M059J (cell line): Measurements from ENCODE around the gene FREM2. TPM values are rescaled to one million over a fixed set of nuclear protein-coding genes. Genes with fewer than 3 reads are reported as not detected.

ENCODE experiments used
- DNase-seq: peaks from one replicate; pipeline ENCODE4 v3.0.0-alpha.2; 2012; ENCODE audit warnings: low read depth
- total RNA-seq: library from RNA; depleted of rRNA; stranded (reverse); fragments of >200 nt; shearing (Covaris generic); gene quantifications from 2 replicates; pipeline ENCODE4 v1.2.3, GENCODE V29; 2014

FREM2 gene
- total RNA-seq, 1 experiment from 2014 or later: 0.12 TPM

DNA sequence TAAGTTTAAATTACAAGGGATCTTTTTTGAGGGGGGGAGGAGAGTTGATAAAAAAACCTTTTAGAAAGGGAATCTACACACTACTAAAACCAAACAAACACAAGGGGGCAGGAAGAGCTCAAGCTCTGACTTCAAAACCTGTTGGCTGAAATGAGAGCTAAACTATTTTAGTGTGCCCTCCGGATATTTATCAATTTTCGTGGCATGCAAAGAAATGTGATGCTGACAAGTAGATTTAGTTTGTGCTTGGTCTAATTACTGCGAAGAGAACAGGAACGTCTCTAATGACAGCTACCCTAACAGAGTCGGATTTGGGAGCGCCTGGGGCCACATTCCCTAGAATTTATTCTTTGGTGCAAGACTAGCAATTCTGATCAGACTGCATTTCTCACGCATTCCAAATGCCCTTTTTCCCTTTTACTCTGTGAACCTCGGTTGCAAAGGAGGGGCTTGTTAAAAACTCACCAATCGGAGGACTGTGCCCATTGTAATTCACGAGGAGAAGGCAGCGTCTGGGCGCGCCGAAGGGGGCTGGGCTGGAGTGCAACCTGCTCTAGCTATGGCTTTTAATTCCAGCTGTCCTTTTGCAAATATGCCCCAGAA is 802 bp upstream of the FREM2 start:
- peak; percentile 52 for DNase-seq

DNA sequence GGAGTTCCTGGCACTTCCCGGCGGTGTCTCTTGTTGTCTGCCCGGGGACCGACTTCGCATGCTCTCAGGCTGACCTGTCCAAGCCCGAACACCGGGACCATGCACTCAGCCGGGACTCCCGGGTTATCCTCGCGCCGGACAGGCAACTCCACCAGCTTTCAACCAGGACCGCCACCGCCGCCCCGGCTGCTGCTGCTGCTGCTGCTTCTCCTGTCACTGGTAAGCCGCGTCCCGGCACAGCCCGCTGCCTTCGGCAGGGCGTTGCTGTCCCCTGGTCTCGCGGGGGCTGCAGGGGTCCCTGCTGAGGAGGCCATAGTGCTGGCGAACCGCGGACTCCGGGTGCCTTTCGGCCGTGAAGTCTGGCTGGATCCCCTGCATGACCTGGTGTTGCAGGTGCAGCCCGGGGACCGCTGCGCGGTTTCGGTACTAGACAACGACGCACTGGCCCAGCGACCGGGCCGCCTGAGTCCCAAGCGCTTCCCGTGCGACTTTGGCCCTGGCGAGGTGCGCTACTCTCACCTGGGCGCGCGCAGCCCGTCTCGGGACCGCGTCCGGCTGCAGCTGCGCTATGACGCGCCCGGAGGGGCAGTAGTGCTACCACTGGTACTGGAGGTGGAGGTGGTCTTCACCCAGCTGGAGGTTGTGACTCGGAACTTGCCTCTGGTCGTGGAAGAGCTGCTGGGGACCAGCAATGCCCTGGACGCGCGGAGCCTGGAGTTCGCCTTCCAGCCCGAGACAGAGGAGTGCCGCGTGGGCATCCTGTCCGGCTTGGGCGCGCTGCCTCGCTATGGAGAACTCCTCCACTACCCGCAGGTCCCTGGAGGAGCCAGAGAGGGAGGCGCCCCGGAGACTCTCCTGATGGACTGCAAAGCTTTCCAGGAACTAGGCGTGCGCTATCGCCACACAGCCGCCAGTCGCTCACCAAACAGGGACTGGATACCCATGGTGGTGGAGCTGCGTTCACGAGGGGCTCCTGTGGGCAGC is 661 bp downstream of the FREM2 start:
- no peak for DNase-seq

DNA sequence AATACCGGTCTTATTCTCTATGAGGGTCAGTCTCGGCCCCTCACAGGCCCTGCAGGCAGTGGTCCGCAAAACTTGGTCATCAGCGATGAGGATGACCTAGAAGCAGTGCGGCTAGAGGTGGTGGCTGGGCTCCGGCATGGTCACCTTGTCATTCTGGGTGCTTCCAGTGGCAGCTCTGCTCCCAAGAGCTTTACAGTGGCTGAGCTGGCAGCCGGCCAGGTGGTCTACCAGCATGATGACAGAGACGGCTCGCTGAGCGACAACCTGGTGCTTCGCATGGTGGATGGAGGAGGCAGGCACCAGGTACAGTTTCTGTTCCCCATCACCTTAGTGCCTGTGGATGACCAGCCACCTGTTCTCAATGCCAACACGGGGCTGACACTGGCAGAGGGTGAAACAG is 1.8 kb downstream of the FREM2 start:
- no peak for DNase-seq

DNA sequence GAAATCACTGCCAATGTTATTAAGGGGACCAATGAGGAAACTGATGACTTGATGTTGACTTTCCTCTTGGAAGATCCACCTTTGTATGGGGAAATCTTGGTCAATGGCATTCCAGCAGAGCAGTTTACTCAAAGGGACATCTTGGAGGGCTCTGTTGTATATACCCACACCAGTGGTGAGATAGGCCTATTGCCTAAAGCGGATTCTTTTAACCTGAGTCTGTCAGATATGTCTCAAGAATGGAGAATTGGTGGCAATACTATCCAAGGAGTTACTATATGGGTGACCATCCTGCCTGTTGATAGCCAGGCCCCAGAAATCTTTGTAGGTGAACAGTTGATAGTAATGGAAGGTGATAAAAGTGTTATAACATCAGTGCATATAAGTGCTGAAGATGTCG is 3.4 kb downstream of the FREM2 start:
- no peak for DNase-seq

DNA sequence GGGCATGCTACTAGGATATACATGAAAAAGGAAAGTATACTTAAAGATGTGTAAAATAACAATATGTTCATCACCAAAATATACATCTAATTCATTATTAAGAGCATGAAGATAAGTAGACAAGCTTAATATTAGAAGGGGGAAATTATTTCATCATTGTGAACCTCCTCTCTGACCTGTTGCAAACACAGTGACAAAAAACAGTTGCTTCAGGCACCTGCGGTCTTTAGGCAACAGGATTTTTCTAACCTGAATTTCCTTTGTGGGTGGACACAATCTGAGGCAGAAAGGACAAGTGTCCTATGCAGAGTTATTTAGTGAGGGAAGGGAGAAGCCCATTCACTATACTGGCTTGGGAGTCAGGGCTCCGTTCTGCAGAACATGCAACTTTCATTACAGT is 6.3 kb downstream of the FREM2 start:
- no peak for DNase-seq

DNA sequence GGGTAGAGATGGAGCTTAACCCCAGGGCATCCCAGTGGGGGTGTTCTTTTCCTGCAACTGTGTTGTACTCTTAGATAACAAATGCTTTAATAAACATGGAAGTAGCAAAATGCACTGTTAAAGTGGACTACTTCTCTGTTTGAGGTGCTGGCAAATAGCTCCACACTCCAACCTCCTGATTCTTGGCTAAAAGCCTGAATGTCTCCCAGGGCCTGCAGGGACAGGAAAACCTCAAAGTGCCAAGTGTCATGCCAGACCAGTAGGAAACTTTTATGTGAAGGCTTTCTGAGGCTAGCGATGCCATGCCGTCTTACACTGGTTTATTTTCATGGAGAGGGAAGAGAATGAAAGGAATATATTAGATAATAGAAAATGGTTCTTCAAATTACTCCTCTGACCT is 6.8 kb downstream of the FREM2 start:
- DNase-seq: no peak

DNA sequence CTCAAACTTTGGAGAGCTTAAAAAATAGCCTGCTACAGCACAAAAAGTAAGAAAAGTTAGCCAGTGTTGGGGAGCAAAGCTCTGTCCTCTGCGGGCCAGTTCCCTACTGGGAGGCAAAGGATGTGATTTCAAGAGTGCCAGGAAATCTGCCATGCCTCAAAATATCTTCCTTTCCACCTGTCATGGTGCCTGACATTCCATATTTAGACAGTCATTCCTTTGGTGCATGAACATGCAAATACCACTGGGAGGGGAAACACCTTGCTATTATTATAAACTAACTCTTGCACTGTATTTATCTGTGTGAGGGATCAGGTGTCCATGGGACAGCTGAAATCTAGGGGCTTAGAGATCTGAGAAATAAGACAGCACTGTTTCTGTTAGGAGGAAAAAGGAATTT is 10.3 kb downstream of the FREM2 start:
- no peak for DNase-seq

DNA sequence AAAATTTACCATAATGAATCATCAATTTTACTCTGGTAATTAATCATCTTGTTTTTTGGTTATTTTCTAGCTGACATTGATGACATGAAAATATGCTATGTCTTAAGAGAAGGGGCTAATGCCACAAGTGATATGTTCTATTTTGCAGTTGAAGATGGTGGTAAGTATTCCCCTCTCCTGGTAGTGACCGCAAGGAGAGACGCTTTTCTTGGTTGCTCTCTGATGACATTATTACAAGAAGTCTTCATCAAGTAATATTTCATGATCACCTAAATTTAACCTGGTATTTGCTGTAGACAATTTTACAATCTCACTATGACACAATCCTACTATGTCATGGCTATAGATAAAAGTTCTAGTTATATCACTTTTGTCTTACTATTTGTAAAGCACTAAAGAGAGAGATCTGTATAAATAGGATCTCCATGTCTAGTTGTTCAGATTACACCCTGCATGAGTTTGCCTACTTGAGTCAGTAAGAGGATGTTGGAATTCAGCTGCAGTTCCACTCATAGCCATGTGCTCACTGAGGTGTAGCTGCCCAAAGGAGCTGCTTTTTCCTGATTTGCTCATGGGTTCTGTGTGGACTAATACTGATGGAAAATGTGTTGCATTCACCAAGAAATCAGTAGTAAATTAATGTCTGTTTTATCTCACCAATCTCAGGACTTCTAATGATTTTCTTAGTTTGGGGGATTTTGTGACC is 10.9 kb downstream of the FREM2 start:
- DNase-seq: no peak

DNA sequence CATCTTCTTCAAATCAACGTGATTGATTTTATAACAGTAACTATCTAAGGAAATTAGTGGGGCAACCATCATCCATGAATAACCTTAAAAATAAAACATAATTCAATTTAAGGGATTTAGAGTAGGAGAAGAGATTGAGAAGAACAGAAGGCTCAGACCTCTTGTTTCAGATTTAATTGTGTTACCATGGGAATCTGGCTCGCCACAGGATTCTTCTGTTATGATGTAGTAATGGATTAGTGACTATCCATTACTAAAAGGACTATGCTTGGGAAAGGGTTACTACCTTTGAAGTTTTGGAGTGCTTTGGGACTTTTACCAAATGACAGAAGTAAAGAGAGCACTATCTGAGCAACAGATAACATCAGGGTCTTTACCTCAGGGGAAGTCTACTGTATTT is 13.2 kb downstream of the FREM2 start:
- DNase-seq: no peak

DNA sequence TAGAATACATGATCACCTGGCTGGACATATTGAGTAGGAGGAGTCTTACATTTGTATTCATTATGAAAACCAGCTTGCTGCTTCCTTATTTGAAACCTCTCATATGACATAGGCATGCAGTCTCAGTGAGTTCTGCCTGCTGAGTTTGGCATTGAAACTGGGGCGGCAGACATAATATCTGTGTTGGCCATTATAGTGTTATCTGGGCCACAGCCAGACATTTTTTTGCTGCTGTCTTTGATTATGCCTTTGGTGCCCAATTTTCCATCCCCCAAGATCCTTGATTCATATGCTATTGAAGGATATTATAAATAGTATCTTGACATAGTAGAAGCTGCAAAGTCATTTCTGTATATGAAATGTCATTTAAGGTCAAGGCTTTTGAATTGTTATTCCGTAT is 15.8 kb downstream of the FREM2 start:
- DNase-seq: no peak

DNA sequence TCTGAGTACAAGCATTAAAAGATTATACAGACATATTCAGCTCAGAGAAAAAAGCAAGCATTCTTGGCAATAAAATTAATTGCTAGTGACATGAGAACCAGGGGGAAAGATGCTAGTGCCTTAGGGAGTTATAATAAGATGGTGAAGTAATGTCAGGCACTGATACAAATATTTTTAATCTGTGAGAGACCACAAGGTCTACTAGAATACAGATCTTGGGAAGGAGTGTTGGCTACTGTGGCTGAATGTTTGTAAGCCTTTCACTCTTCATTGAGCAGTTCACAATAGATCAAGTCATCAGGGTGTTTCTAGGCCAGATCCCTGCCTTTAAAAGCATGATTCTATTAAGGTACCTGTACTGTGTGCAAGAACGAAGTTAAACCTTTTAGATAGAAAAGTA is 16.4 kb downstream of the FREM2 start:
- DNase-seq: no peak

DNA sequence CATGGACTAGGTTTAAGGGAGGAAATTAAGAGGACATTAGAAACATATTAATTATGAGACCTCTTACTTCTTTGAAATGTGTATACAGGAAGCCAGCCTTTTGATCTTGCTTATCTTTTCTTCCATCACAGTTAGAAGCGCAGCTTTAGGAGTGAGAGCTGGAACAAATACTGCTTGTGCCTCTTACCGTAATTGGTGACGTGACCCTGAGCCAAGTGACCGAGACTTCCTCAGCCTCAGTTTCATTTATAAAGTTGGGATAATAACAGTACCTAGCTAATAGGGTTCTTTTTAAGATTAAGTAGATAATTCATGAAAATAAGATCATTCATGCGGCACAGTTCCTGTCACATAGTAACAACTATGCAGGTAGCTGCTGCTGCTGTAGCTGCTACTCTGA is 18.5 kb downstream of the FREM2 start:
- no peak for DNase-seq

DNA sequence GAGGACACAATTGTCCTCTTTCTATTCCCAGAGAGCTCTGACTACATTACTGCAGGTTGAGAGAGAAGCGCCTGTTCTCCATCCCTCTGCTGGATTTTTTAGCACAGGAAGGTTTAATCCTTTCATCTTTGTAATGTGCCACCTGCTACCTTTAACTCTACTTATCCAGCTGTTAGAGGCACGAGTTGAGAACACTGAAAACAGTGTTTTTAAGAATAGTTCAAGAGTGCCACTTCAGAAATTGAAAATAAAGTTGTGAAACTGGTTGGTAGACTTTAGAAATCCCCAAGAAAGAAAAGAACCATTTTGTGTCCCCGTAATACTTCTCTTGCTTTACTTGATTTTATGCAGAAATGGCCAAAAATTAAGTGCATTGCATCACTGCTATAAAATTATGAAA is 20.6 kb downstream of the FREM2 start:
- DNase-seq: no peak

DNA sequence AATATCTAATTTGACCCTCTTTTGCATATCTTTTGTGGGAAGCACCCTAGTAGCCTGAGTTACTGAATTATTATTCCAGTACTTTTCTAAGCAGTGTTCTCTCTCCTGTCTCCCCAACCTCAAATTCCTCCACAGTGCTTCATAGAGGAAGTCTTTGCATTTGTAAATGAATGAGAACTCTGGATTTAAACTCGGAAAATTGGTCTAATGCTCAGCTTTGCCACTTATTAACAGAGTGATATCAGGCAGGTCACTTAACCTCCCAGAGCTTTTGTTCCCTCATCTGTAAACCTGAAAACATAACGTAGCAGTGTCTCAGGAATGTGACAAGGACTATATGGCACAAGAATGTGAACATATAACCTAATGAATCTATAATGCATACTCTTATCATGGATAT is 26.2 kb downstream of the FREM2 start:
- no peak for DNase-seq

DNA sequence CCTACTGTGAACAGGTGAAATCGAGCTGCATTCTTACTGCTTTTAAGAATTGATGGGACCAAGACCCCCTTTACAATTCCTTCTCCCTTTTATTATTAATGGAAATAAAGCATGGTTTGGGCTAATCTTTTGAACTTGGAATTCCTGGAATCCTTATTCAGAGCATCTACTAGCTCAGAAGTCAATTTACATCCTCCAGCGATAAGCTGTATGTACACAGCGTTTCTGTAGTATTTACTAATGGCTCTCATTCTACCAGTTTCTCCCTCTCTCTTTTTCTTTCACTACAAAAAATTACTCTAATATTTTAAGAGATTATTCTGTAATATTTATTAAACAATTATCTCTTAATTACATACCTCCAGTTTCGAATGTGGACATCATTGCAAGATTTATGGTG is 31.5 kb downstream of the FREM2 start:
- DNase-seq: no peak

DNA sequence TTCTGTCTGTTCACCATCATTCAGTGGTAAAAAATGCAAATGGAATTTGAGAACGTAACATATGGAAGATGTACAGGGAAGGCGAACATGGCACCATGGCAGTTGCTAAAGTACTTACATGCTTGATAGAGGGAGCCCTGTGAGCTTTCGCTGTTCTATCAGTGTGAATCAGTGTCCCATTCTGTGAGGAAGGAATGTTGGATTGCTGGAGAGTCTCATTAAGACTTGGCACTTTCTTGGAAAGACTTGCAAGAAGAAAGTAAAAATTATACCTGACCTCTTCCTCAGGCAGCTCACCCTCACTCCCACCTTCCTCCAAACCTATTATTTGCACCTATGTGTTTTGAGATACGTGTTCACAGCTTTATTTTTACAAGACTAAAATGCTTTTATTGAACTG is 43.5 kb downstream of the FREM2 start:
- no peak for DNase-seq

DNA sequence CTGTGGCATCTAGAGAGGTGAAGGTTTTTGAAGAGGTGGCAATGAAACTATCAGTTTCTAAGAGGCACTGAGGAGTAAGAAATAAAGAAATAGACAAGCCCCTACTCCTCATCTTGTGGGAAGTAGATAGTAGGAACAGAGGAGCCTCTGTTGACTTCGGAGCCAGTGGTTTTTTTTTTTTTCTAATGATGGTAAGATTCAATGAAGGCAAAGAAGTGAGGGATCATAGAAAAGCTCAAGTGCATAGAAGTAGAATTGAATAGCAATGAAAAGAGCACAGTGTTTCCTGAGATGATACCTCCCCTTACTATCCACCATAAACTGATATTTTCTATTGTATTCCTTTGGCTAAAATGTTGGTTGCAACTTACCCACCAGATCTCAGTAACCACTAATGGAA is 46.3 kb downstream of the FREM2 start:
- DNase-seq: no peak

DNA sequence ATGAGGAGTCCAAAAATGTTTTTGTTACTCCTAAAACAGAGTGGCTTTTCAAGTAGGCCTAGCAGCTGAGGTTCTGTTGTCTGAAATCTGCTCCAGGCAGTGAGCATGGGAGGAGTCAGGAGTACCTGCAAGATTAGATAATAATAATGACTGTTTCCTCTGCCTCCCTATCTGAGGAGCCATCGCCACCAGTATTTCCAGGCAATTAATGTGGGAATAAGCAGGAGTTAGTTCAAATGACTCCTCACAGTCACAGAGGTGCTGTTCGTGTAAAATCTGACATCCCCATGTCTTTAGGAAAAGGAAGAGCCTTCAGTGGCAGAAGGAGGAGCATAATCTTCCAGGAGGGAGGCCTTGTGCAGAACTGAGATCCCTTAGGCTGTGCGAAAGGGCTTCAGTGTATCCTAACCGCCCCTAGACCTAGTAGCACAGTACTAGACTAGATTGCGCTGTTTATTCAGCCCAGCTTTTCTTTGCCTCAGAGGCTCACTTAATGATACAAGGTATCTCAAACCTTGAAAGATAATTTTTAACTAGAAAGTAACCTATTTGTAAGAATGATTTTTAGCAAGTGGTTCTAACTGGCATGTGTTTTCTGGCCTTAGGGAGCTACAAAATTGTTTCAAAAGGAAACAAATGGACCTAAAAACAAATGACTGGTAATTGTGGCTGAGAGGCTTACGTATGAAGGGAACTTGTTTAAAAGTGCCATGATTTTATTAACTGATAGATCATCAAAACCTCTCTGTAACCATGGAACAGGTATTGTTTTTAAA is 49.0 kb downstream of the FREM2 start:
- no peak for DNase-seq

DNA sequence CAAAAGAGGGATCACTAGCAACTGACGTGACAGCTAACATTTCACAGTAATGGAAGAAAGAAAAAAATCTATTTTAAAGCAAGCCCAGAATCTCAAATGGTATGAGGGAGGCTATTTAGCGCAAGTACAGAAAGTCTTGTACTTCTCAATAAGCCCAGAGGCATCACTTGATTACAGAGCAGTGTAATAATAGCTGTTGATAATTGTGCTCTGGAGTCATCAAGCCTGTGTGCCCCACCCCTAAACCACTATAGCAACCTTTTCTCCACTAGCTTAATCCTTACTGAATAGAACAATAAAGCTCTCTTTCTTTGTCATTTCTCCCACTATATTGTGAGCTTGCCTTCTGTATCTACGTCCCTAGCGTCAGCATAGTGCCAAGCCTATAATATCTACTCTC is 56.6 kb downstream of the FREM2 start:
- no peak for DNase-seq

DNA sequence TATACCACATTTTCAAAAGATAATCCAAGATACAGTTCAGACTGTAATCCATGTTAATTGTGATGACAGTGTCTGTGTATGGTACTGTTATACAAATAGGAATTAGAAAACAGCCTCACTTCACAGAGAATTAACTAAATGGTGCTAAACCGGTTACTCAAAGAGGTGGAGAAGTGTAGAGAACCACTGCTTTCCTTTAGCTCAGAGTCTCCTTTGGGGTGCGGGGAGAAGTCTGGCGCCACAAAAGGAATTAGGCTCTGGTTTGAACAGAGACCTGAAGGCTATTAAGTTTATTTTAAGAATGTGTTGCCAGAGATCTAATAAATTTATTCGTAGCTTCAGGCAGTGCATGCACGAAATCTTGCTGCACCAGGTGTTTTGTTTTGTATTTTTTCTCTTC is 65.8 kb downstream of the FREM2 start:
- no peak for DNase-seq

DNA sequence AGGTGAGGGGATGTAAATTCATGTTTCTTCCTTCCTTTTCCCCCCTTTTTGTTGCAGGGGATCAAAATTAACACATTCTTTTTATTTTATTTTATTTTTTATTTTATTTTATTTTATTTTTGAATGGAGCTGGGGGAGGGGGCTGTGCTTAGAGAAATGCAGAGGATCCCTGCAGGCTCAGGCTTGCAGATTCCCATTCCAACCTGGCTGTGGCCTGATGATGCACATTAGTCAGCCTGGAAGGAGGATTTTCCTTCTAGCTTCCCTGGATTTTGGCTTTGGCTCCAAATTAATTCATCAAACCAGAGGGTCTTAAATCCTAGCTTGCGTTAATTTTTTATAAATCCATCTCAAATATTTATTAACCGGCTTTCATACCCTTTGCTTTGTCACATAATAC is 67.0 kb downstream of the FREM2 start:
- DNase-seq: no peak

DNA sequence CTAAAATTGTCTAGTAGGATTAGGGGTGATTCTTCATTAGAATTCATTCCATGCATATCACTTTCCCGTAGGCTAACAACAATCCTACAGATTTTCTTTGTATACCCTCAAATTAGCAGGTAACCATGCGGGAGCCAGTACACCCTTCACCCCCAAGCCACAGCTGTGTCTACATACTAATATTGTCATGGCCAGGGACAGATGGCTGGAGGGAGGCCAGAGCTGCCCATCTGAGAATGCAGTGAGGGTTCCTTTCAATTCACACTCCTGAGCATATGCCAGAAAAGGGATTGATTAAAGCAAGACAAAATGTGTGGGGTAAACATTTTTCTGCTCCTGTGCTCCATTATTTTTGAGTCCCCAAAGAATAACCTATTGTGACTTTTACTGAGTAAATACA is 68.9 kb downstream of the FREM2 start:
- DNase-seq: no peak
